Fibroblast of skin of back (primary cell): ENCODE results near the gene RAB42. TPM values are rescaled to one million over a fixed set of nuclear protein-coding genes. Genes with fewer than 3 reads are reported as not detected.
A peak's percentile ranks its signal among the peaks of the same experiment; 100 is the strongest.

Source experiments
- DNase-seq: peaks from one replicate; pipeline ENCODE4 v3.0.0-alpha.2; 2013
- polyA plus RNA-seq, 2 experiments: library from polyadenylated mRNA; unstranded; fragments of 120-200 nt; gene quantifications; one replicate each; pipeline ENCODE4 v1.2.1, GENCODE V29; 2013; ENCODE audit not compliant: insufficient read length in 2 of 2

The RAB42 gene, protein sequence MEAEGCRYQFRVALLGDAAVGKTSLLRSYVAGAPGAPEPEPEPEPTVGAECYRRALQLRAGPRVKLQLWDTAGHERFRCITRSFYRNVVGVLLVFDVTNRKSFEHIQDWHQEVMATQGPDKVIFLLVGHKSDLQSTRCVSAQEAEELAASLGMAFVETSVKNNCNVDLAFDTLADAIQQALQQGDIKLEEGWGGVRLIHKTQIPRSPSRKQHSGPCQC
- 3.2 TPM for polyA plus RNA-seq (2013, experiment 1 of 2; ENCODE audit: insufficient read length)
- 2.7 TPM for polyA plus RNA-seq (2013, experiment 2 of 2; ENCODE audit: insufficient read length)

GRCh38 chr1:28591708-28592320 is at the start of gene RAB42:
RAB42 (plus strand) TSS chr1:28592265; CDS start chr1:28592512, 247 bp downstream.
- DNase-seq, result peak; percentile 40

DNA sequence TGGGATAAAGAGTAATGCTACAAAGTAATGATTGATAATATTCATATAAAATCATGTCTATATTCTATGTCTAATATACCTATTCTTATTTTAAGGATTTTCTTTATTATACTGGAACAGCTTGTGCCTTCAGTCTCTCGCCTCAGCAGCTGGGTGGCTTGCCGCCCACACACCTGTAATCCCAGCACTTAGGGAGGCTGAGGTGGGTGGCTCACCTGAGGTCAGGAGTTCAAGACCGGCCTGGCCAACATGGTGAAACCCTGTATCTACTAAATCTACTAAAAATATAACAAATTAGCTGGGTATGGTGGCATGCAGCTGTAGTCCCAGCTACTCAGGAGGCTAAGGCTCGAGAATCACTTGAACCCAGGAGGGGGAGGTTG is 46.8 kb upstream of the RAB42 start:
- DNase-seq, result no peak

DNA sequence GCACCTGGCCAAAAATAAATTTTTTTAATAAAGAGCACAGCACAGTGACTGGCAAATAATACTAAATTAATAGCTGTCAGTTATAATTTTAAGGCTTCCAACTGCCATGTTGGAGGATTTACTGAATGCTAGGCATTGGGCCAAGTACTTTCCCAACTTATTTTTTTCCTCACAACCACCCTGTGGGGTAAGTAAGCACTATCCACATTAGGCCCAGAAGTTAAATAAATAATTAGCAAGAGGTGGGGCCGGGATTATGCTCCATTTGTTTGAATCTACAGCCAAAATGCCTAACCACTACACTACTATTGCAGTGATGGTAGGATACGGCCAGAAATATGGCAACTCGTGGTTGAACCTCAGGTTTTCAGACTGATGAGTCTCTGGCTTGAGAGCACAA is 43.7 kb upstream of the RAB42 start:
- DNase-seq, result no peak

DNA sequence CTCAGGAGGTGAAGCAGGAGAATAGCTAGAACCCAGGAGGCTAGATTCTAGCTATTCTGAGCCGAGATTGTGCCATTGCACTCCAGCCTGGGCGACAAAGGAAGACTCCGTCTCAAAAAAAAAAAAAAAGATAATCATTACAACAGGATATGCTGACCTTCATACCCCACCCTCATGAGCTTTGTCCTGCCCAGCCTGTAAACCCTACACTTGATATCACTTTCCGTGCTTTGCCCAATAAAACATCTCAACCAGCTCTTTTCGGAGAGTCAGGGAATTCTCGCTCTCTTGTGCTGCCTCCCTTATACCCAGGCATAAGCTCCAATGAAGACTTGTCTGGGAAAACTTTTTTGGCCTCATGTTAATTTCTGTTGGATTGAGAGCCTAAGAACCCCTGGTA is 40.7 kb upstream of the RAB42 start:
- no peak for DNase-seq

DNA sequence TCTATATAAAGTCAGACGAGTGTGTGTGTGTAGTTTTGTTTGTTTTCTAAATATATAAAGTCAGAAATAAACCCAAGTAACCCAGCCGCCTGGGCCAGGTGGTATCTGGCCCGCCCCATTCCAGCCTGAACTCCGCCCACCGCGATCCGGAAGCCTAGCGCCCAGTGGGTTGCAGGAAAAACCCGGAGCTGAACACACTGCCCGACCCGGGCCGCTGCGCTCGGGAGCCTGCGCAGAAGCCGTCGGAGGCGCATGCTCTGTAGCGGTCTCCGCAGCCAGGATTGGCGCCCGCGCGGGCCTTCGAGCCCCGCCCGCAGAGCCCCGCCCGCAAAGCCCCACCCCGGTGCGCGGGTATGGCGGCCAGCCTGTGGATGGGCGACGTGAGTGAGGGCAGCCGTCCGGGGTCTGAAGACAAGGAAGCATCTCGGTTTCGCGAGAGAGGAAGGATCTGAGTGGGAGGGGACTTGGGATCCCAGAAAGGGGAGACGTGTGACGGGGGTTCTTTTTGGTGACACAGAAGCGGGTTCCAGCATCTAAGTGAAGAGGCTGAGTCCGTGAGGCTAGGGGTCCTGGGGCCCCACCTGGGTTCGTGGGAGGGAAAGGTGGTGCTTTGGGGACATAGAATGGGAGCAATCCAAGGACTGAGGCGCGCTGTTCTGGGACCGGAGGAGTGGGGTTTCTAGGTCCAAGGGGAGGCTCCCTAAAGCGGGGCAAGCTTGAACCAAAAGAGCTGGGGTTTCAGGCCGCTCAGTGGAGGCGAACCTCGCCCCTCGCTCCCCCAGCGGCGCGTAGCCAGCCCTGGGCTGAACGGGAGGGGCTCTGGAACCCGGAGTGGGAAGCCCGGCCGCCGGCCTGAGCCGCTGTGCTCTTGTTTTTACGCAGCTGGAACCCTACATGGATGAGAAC is 39.1 kb upstream of the RAB42 start, which contains the start of gene TRNAU1AP:
TRNAU1AP (plus strand) TSS at position 328 of the 906 bp plus-strand sequence; CDS start at position 354, 26 bp downstream.
- DNase-seq, result peak; percentile 95

DNA sequence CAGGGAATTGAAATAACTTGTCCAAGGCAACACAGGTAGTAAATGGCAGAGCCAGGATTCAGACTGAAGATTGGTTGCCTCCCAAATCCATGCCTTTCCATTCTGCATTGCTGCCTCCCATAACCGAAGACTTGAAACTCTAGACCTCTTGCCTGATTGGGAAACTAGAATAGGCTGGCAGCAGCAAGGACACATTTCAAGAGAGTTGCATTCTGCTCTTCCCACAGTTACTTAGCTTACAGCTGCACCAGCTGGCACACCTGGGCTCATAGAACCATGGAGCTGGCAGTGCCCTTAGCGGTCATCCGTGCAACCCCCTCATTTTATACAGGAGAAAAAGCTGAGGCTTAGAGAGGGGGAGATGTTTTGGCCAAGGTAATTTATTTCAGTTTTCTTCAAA is 31.2 kb upstream of the RAB42 start:
- no peak for DNase-seq

DNA sequence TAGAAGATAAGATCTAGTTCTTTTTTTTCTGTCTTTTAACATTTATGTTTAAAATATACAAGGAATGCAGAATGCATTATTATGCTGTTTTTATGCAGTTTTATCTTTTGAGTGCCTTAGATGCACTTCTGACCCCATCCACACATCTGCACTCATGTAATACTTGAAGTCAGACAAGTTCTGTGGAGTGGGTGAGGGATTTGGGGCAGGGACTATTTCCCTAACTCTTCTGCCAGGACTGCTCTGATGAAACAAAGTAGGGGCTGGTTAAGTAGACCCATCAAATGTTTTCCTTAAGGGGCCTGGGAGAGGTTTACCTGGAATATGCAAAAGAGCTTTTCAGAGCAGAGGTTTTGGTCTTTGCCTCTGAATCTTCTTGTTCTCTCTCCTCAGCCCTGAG is 27.8 kb upstream of the RAB42 start:
- no peak for DNase-seq

DNA sequence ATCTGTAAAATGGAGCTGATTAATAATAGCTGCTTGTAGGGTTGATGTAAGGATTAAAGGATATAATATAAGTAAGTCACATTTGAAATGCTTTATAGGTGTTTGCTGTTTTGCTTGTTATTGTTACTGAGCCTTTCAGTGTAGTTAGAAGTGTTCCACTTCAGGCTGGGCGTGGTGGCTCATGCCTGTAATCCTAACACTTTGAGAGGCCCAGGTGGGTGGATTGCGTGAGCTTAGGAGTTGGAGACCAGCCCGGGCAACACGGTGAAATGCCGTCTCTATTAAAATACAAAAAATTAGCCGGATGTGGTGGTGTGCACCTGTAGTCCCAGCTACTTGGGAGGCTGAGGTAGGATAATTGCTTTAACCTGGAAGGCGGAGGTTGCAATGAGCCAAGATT is 27.0 kb upstream of the RAB42 start:
- DNase-seq, result no peak

GRCh38 chr1:28565726-28566125 is 26.3 kb upstream of the RAB42 start:
- no peak for DNase-seq

- no peak for DNase-seq
These were observed 25.1 kb upstream of the RAB42 start for GRCh38 chr1:28566931-28567330.

DNA sequence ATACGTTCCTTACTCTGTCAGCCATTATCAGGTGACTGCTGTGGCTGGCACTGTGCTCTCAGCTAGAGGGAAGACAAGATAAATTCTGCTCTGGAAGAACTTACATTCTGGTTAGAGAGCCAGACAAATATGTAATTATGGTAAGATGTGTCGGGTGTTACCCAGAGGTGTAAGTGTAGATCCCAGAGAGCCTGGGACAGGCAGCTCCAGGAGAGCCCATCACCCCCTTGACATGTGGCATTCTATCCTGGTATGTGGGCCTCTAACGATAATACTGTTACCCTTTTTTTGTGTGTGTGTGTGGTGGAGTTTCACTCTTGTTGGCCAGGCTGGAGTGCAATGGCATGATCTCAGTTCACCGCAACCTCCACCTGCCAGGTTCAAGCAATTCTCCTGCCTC is 20.2 kb upstream of the RAB42 start:
- no peak for DNase-seq

DNA sequence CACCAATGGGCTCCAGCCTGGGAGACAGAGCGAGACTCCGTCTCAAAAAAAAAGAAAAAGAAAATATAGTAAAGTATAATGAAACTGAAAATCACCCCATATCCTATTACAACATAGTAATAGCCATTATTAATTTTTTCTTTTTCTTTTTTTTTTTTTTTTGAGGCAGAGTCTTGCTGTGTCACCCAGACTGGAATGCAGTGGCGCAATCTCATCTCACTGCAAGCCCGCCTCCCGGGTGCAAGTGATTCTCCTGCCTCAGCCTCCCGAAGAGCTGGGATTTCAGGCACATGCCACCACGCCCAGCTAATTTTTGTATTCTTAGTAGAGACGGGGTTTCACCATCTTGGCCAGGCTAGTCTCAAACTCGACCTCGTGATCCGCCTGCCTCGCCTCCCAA is 19.2 kb upstream of the RAB42 start:
- DNase-seq, result peak; percentile 58

GRCh38 chr1:28573564-28573963 is 18.5 kb upstream of the RAB42 start:
- DNase-seq, result no peak

GRCh38 chr1:28577052-28577678 is 14.9 kb upstream of the RAB42 start:
- no peak for DNase-seq

DNA sequence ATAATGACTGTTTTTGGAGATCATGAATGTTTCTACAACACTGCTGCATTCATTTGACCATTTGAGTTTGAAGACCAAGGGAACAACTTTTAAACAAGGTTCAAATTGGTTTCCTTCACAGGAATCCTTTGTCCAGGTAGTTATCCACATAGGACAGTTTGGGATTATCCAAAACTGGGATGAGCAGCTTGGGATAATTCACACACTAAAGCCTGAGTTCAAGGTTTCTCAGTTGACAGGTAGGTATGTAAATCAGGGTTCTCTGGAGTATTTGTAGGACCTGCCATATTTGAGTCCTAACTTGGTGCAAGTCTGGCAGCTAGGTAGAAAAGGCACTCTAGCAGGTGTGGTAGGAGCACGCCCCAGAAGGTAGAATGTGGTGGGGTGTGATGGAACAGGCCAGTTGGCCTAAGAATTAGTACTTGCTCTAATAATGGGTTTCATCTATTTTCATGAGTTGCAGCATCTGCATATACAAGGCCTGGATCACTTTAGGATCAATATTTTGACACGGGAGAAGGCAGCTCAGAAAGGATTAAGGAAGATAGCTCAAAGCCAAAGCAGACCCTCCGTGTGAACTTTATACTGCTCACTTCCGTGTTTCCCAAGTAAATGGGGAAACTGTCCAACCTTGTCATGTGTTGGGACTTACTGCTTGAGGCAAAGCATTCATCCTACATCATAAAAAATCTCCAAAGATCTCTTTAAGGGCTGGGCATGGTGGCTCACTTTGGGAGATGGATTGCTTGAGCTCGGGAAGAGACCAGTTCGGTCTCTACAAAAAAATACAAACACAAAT is 14.1 kb upstream of the RAB42 start:
- no peak for DNase-seq

GRCh38 chr1:28578696-28579218 is 13.3 kb upstream of the RAB42 start:
- DNase-seq, result no peak

DNA sequence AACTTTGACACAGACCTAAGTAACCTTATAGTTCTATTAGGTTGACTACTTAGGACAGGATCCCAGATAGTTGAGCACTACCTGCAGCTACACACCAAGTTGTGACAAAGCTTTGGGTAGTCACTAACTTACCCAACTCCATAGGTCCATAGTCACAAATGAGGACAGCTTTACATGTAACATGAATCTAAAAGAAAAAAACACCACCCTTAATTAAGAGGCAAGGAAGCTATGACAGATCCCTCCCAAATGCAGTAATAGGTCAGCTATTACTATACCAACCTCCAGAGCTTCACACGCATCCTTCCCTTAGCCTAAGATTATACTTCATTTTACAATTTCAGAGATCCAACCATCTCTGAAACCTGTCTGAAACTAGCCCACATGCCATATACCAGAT is 12.7 kb upstream of the RAB42 start:
- no peak for DNase-seq

DNA sequence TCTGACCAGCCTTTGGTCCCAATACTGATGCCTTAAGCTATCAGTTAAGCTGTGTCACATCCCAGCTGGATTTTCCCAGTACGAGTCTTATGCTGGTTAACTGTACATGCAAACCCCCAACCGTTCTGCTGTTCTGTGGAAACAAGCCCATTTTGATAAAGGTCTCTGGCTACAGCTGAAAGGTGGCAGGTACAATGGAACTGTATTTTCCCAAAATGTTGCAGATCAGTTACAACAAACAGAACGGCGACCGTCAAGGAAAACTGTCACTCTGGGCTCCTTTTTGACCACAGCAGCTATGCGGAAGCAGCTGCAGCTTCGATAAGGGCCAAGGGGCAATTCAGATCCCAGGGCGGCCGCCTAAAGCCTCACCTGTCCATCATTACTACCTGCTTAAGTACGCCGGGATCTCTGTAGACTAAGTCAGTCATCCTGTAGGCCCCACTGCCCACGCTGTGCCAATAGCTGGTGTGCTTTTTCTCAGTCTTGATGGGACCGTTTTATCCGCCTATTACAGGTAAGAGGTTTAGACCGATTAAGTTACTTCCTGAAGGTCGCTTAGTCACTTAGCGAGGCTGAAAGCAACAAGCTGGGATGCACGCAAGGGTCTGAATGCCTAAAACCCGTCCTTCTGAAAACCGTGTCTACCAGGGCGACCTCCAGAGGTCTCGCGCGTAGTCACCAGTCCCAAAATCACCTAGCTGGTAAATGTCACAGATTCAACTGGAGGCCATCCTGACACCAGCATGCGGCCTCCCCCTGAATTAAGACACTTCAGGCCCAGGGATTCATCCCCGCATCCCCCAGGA is 11.1 kb upstream of the RAB42 start:
- peak; percentile 52 for DNase-seq

DNA sequence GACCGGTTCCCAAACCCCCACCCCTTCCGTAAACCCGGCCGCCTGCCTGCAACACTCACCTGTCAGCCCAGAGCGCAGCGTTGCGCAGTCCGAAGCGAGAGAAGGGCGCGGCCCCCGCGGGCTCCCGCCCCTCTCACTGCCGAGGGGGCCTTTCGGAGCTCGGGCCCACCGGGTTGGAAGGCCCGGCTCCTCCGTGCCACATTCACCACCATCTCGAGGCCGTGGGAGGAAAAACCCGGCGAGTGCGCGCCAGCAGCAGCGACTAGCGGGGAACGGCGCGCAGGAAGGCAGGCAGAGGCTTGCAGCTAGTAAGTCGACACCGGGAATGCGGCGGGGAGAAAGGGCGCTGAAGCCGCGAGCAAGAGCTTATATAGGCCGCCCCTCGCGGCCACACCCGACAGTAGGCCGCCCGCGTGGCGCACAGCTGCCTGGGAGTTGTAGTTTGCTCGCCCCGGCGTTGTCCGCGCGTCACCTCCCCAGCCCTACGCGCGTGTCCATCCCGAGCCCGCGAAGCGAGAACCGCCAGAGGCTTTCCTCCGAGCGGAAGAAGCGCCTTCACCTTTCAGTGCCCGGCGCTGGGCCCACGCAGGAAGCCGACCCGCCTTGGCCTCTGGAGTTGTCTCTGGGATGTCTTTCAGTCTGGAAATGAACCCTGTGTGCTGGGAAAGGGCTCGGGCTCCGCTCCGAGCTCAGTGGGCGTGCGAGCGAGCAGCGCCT is 10.4 kb upstream of the RAB42 start:
- DNase-seq, result peak; percentile 94

- DNase-seq, result peak; percentile 57
These were observed 9.8 kb upstream of the RAB42 start for GRCh38 chr1:28582248-28582615.
